Stimulated activated effector memory CD8-positive, alpha-beta T cell treated with anti-CD3 and anti-CD28 coated beads, Interleukin-12 subunit alpha, Interleukin-12 subunit beta, amount 100 ng/mL, for 72 hours (primary cell): ENCODE results near the gene MGP.

ENCODE experiments used
- ATAC-seq: fragments of 150-1000 bp; cut with Tn5 transposase; 2 replicates; pipeline ENCODE4 v1.10.0; 2021
- DNase-seq, 2 donors: peaks; one replicate each; pipeline ENCODE4 v3.0.0; 2021 to 2022; ENCODE audit warnings: low spot score in 2 of 2
- H3K27ac Mint-ChIP-seq: one replicate; pipeline ENCODE4 v1.8.0; 2022; ENCODE audit warnings: mild to moderate bottlenecking, mixed read lengths
- H3K36me3 Mint-ChIP-seq: one replicate; pipeline ENCODE4 v1.8.0; 2022; ENCODE audit warnings: mild to moderate bottlenecking, mixed read lengths
- H3K4me1 Mint-ChIP-seq: one replicate; pipeline ENCODE4 v1.8.0; 2022; ENCODE audit warnings: mixed read lengths
- H3K4me3 Mint-ChIP-seq: one replicate; pipeline ENCODE4 v1.8.0; 2022; ENCODE audit warnings: mild to moderate bottlenecking, mixed read lengths
- H3K9me3 Mint-ChIP-seq: one replicate; pipeline ENCODE4 v1.8.0; 2022; ENCODE audit warnings: mixed read lengths

The MGP gene

DNA sequence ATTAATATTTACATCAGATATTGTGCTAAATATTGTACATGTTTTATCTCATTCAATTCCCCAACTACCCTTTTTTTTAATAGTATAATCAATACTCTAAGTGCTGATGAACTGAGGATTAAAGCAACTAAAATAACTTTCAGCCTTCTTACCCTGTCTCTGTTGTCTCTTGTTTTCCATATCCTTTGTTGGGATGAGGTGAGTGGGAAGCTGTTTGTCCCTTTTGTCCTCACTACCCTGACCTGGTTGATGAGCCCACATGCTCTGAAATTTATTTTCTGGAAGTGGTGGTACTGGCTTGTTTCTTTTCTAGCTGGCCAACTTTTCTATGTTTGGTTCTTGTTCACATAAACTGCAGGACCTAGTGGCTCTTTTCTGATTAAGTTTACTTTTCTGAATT lies 32.8 kb downstream of the MGP start:
- no peaks in the 10 kb centered on the region for H3K9me3 Mint-ChIP-seq
- H3K4me1 Mint-ChIP-seq: no peaks in the 10 kb centered on the region
- no peak overlapping the region for H3K27ac Mint-ChIP-seq
- ATAC-seq: no peak
- H3K4me3 Mint-ChIP-seq: no peak overlapping the region
- no peaks in the 10 kb centered on the region for H3K36me3 Mint-ChIP-seq
- DNase-seq: no peak

DNA sequence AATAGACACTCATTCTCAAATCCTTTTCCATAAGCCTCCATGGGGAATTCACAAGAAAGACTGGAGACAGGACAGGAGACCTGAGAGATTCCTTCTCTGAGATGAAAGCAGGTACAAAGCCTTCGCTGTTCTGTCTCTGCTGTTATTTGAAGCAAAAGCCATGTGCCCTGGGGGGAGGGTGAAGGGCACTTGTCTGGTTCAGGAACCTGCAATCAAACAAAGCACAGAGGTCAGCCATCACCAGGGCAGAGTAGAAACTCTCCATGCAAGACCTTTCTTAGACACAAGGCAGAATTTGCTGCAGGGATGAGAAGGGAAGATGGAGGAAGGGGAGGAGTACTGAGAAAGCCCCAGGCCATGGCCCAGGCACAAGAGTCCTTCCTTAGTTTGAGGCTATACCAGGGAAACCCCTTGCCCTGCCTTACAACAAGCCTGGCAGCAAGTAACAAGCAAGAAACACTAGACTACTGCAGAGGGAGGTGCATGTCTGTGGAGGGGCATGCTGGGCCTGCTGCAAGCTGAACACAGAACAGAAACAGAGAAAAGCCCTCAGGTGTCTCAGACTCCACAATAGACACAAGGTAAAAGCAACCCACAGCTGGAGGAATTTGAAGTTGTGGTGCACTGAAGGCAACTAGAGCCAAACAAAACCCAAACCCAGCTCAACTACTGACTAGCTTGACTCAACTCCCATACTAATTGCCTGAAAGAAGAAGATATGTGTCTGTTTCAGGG lies 34.6 kb downstream of the MGP start:
- DNase-seq (no peak), ATAC-seq (peak; percentile 13)
- no peaks in the 10 kb centered on the region for H3K9me3 Mint-ChIP-seq
- no peak overlapping the region for H3K4me3 Mint-ChIP-seq
- no peaks in the 10 kb centered on the region for H3K4me1 Mint-ChIP-seq
- H3K27ac Mint-ChIP-seq: peak overlapping the region; percentile 10
- no peaks in the 10 kb centered on the region for H3K36me3 Mint-ChIP-seq

- no peak overlapping the region for H3K4me3 Mint-ChIP-seq
- H3K36me3 Mint-ChIP-seq: no peaks in the 10 kb centered on the region
- DNase-seq (no peak), ATAC-seq (no peak)
- no peak overlapping the region for H3K27ac Mint-ChIP-seq
- H3K4me1 Mint-ChIP-seq: peaks cover 6% of the 10 kb centered on the region
- no peaks in the 10 kb centered on the region for H3K9me3 Mint-ChIP-seq
These were observed 36.0 kb downstream of the MGP start for GRCh38 chr12:14849661-14850060.

- DNase-seq (no peak), ATAC-seq (no peak)
These were observed 38.6 kb downstream of the MGP start for GRCh38 chr12:14846876-14847580.

DNA sequence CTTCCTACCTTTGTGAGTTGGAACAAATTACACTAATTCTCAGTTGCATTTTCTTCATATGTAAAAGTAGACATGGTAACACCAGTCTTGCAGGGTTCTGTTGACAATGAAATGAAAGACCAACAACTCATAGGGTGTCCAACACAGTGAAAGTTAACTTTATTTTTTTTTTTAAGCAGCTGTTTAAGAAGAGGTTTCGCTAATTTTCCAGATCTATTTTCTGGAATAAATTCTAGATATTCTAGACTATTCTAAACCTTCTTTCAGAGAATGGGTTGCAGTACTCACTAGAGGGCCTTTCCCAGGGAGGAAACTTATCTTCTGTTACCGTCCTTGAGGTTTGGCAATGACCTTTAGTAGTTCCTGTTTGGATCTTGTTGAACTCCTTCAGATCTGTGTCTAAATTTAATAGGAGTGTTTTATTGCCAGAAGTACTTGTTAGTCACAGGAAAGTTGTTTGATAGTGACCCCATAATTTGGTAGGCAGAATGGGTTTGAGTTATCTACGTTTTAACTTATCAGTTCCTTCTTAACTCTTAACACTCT lies 39.5 kb downstream of the MGP start:
- no peaks in the 10 kb centered on the region for H3K9me3 Mint-ChIP-seq

More at GRCh38 chr12:14846876-14847580, 38.6 kb downstream of the MGP start:
- Mint-ChIP-seq H3K9me3 (no peaks in the 10 kb centered on the region), H3K4me3 (no peak overlapping the region), H3K27ac (no peak overlapping the region), H3K36me3 (no peaks in the 10 kb centered on the region), H3K4me1 (peaks cover 6% of the 10 kb centered on the region)

GRCh38 chr12:14845350-14845750 lies 40.3 kb downstream of the MGP start:
- no peak overlapping the region for H3K4me3 Mint-ChIP-seq
- peak overlapping the region; percentile 3 for H3K27ac Mint-ChIP-seq

More for the DNA sequence above, 39.5 kb downstream of the MGP start:
- H3K4me1 Mint-ChIP-seq: peaks cover 6% of the 10 kb centered on the region
- no peak overlapping the region for H3K4me3 Mint-ChIP-seq
- DNase-seq: no peak
- H3K27ac Mint-ChIP-seq: no peak overlapping the region
- ATAC-seq: no peak
- no peaks in the 10 kb centered on the region for H3K36me3 Mint-ChIP-seq

GRCh38 chr12:14844401-14844800 lies 41.3 kb downstream of the MGP start:
- ATAC-seq: no peak
- Mint-ChIP-seq H3K9me3 (no peaks in the 10 kb centered on the region), H3K4me1 (peaks cover 6% of the 10 kb centered on the region), H3K27ac (no peak overlapping the region), H3K36me3 (no peaks in the 10 kb centered on the region), H3K4me3 (no peak overlapping the region)
- no peak for DNase-seq

More at GRCh38 chr12:14845350-14845750, 40.3 kb downstream of the MGP start:
- Mint-ChIP-seq H3K4me1 (peaks cover 6% of the 10 kb centered on the region), H3K9me3 (no peaks in the 10 kb centered on the region), H3K36me3 (no peaks in the 10 kb centered on the region)
- DNase-seq: peak; percentile 10 to 54
- peak; percentile 54 for ATAC-seq

GRCh38 chr12:14843425-14843887 lies 42.2 kb downstream of the MGP start, which contains the start of gene ART4:
Gene ART4 (minus strand): TSS chr12:14843526. CDS start chr12:14843113, 413 bp downstream.
- no peaks in the 10 kb centered on the region for H3K36me3 Mint-ChIP-seq
- no peaks in the 10 kb centered on the region for H3K9me3 Mint-ChIP-seq
- no peak for DNase-seq
- peaks cover 6% of the 10 kb centered on the region for H3K4me1 Mint-ChIP-seq
- no peak within 1 kb of the TSS for H3K4me3 Mint-ChIP-seq
- H3K27ac Mint-ChIP-seq: no peak within 1 kb of the TSS
- ATAC-seq: no peak

DNA sequence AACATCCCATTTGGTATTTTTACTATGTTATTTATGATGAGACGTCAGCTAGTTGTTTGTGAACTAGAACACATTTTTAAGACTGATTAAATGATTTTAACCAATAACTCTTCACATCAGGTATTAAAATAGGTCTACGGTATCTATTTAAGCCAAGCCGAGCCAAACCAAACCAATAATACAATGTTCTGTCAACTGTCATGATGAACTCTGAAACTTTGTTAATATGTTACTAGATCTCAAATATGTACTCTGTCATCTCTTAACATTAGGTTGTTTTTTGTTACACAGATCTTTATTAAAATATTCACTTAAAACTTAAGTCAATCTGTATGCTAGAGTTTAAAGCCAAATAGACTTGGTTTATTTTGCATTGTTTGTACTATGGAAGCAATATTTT lies 43.3 kb downstream of the MGP start:
- Mint-ChIP-seq H3K4me3 (no peak overlapping the region), H3K4me1 (peaks cover 6% of the 10 kb centered on the region), H3K9me3 (no peaks in the 10 kb centered on the region), H3K36me3 (no peaks in the 10 kb centered on the region), H3K27ac (no peak overlapping the region)
- no peak for DNase-seq
- ATAC-seq: no peak

DNA sequence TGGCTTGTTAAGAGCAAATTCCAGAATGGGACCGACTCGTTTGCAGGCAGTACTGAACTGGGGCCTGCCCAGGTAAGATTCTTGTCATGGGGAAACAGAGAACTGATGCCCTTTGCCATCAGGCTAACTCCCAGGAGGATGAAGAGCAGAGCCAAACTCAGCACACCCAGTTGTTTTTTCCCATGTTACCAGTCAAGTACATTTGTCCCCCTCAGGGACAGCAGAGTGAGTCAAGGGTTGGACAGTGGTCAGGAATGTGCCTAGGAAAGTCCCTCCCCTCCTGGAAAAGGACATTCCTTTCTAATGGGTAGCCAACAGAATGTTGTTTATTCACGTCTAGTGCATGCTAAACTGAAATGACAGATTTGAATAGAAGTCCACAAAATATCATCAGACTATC lies 43.9 kb downstream of the MGP start:
- no peaks in the 10 kb centered on the region for H3K9me3 Mint-ChIP-seq
- no peak for DNase-seq
- H3K4me3 Mint-ChIP-seq: no peak overlapping the region
- H3K36me3 Mint-ChIP-seq: no peaks in the 10 kb centered on the region
- no peak for ATAC-seq
- H3K27ac Mint-ChIP-seq: no peak overlapping the region
- H3K4me1 Mint-ChIP-seq: peaks cover 6% of the 10 kb centered on the region

DNA sequence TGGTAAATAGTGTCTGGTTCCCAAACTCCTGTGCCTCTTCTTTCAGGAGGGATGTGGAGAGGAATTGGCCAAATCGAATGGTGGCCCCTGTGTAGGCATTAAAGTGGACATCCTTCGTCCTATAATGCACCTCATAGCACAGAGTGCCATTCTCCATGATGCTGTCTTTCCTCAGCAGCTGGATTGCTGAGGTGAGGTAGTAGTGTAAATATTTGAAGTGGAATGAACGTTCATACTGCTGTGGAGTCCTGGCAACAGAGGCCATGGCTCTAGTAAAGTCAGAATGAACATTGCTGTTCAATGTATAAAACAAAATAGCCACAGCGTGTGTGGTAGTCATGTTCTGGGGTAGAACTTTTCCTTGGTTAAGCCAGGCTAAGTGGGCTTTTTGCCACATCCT lies 45.0 kb downstream of the MGP start:
- no peak overlapping the region for H3K27ac Mint-ChIP-seq
- DNase-seq: no peak
- no peak overlapping the region for H3K4me3 Mint-ChIP-seq
- no peaks in the 10 kb centered on the region for H3K9me3 Mint-ChIP-seq
- peaks cover 6% of the 10 kb centered on the region for H3K4me1 Mint-ChIP-seq
- H3K36me3 Mint-ChIP-seq: no peaks in the 10 kb centered on the region
- no peak for ATAC-seq

- DNase-seq (no peak), ATAC-seq (no peak)
- H3K4me3 Mint-ChIP-seq: no peak overlapping the region
- no peaks in the 10 kb centered on the region for H3K4me1 Mint-ChIP-seq
- H3K9me3 Mint-ChIP-seq: no peaks in the 10 kb centered on the region
- no peaks in the 10 kb centered on the region for H3K36me3 Mint-ChIP-seq
- no peak overlapping the region for H3K27ac Mint-ChIP-seq
These were observed 46.4 kb downstream of the MGP start for GRCh38 chr12:14839262-14839661.

DNA sequence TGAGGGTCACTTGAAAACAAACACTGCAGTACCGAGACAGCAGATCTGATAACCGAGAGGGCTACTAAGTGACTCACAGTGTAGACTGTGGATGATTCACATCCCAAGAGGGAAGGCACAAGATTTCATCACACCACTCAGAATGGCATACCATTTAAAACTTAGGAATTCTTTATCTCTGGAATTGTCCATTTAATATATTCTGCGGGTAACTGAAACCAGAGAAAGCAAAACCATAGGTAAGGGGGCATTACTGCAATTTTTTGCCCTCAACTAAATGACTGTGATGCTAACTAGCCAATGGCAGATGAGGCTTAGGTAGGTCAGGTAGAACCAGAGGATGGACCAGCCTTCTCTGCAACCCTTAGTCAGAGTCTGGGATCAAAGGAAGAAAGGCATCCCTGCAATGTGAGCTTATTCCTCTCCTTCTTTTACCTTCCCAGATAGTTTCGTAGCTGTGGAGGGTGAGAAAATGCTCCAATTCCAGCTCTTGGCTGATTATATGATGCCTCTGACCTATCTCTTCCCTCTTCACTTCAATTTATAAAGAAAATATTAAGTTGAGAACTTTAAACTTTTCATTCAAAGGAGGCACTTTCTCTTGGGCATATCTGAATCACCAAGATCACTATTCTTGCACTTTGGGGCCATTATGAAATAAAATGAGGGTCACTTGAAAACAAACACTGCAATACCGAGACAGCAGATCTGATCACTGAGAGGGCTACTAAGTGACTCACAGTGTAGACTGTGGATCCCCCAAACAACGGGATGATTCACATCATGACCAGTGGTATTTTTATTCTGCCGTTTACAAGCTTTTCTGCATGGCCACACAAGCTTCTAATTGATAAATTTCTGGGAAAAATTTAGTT lies 49.1 kb downstream of the MGP start:
- Mint-ChIP-seq H3K36me3 (no peaks in the 10 kb centered on the region), H3K4me1 (no peaks in the 10 kb centered on the region), H3K4me3 (no peak overlapping the region), H3K9me3 (no peaks in the 10 kb centered on the region), H3K27ac (no peak overlapping the region)
- ATAC-seq: peak; percentile 84
- DNase-seq: no peak

GRCh38 chr12:14834509-14834908 lies 51.1 kb downstream of the MGP start:
- Mint-ChIP-seq H3K36me3 (no peaks in the 10 kb centered on the region), H3K4me1 (no peaks in the 10 kb centered on the region), H3K4me3 (no peak overlapping the region), H3K9me3 (no peaks in the 10 kb centered on the region), H3K27ac (no peak overlapping the region)
- DNase-seq: no peak
- no peak for ATAC-seq

DNA sequence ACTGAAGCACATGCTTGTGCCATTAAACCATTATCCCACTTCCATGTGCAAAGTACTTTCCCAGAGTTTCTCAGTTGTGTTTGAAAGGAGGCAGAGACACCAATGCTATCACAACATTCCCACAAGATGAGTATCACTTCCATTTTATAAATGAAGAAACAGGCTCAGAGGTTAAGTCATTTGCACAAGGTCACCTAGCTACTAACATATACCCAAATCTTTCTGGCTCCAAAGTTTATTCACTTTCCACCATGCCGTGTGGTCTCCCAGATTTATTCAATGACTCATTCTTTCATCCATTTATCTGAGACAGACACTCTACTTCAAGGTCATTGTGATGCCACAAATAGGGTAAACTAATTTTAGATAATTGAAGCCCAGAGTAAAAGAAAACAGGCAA lies 51.7 kb downstream of the MGP start:
- ATAC-seq: no peak
- no peaks in the 10 kb centered on the region for H3K9me3 Mint-ChIP-seq
- H3K36me3 Mint-ChIP-seq: no peaks in the 10 kb centered on the region
- no peak overlapping the region for H3K27ac Mint-ChIP-seq
- no peak for DNase-seq
- no peak overlapping the region for H3K4me3 Mint-ChIP-seq
- H3K4me1 Mint-ChIP-seq: no peaks in the 10 kb centered on the region
